SK-N-SH treated with all-trans-retinoic acid at 6 μM for 48 hours (cell line): Measurements from ENCODE around the gene ZNF143.
"Not testable (repeated sequence)": the region's sequence is repeated elsewhere in the genome, so short reads cannot be mapped to it uniquely, and the experiment has no call there.

Source experiments
- ATAC-seq: fragments of 200-7000 bp; cut with Tn5 transposase; 3 replicates; pipeline ENCODE4 v1.9.1; 2020; ENCODE audit warnings: mild to moderate bottlenecking, moderate library complexity
- ARNTL ChIP-seq: fragments of 450-650 bp; formaldehyde crosslinking; IDR thresholded peaks from 2 replicates; pipeline ENCODE4 v1.5.0; 2020; ENCODE audit warnings: low read depth, mild to moderate bottlenecking, moderate library complexity, borderline replicate concordance
- BACH2 ChIP-seq: fragments of 250-450 bp; sonication (Bioruptor Pico); IDR thresholded peaks from 2 replicates; pipeline ENCODE4 v1.9.0; 2021; ENCODE audit warnings: mild to moderate bottlenecking, borderline replicate concordance
- CSDC2 ChIP-seq: fragments of 250-450 bp; sonication (Bioruptor Pico); IDR thresholded peaks from 2 replicates; pipeline ENCODE4 v1.5.0; 2020; ENCODE audit warnings: mild to moderate bottlenecking, moderate library complexity
- GLIS3 ChIP-seq: fragments of 250-450 bp; sonication (Bioruptor Pico); IDR thresholded peaks from 2 replicates; pipeline ENCODE4 v1.5.0; 2020; ENCODE audit warnings: mild to moderate bottlenecking, moderate library complexity
- ISL1 ChIP-seq: fragments of 250-450 bp; sonication (Bioruptor Pico); IDR thresholded peaks from 2 replicates; pipeline ENCODE4 v2.1.2; 2022; ENCODE audit warnings: mild to moderate bottlenecking, moderate library complexity
- OSR1 ChIP-seq: fragments of 250-450 bp; sonication (Bioruptor Pico); IDR thresholded peaks from 2 replicates; pipeline ENCODE4 v1.8.0; 2022; ENCODE audit warnings: moderate library complexity, mild to moderate bottlenecking, inconsistent platforms
- RARB ChIP-seq: fragments of 250-450 bp; sonication (Bioruptor Pico); IDR thresholded peaks from 2 replicates; pipeline ENCODE4 v1.8.0; 2021; ENCODE audit warnings: mild to moderate bottlenecking, moderate library complexity
- TCF4 ChIP-seq: fragments of 250-450 bp; sonication (Bioruptor Pico); IDR thresholded peaks from 2 replicates; pipeline ENCODE4 v1.8.0; 2021; ENCODE audit warnings: mild to moderate bottlenecking, moderate library complexity, borderline replicate concordance
- TOX ChIP-seq: fragments of 250-450 bp; sonication (Bioruptor Pico); IDR thresholded peaks from 2 replicates; pipeline ENCODE4 v1.8.0; 2021; ENCODE audit warnings: mild to moderate bottlenecking, moderate library complexity, borderline replicate concordance
- TSHZ2 ChIP-seq: fragments of 250-450 bp; sonication (Bioruptor Pico); IDR thresholded peaks from 2 replicates; pipeline ENCODE4 v1.5.0; 2020; ENCODE audit warnings: mild to moderate bottlenecking, moderate library complexity
- ZC3H10 ChIP-seq: fragments of 250-450 bp; sonication (Bioruptor Pico); IDR thresholded peaks from 2 replicates; pipeline ENCODE4 v1.5.1; 2021; ENCODE audit warnings: mild to moderate bottlenecking, moderate library complexity
- ZFP3 ChIP-seq: fragments of 250-450 bp; sonication (Bioruptor Pico); IDR thresholded peaks from 2 replicates; pipeline ENCODE4 v1.5.0; 2020; ENCODE audit warnings: mild to moderate bottlenecking, moderate library complexity
- ZNF565 ChIP-seq: fragments of 450-650 bp; formaldehyde crosslinking; conservative IDR thresholded peaks from 2 replicates; pipeline ENCODE4 v1.5.0; 2020; ENCODE audit warnings: low read depth, mild to moderate bottlenecking, moderate library complexity
- ZNF70 ChIP-seq: fragments of 450-650 bp; formaldehyde crosslinking; IDR thresholded peaks from 2 replicates; pipeline ENCODE4 v1.5.0; 2020; ENCODE audit warnings: mild to moderate bottlenecking, moderate library complexity
- ZNF8 ChIP-seq: fragments of 450-650 bp; formaldehyde crosslinking; IDR thresholded peaks from 2 replicates; pipeline ENCODE4 v1.5.0; 2020; ENCODE audit warnings: mild to moderate bottlenecking, moderate library complexity
- TF ChIP-seq, protein P1 (sequence below): fragments of 250-450 bp; sonication (Bioruptor Pico); IDR thresholded peaks from 2 replicates; pipeline ENCODE4 v1.5.1; 2020; ENCODE audit warnings: low read depth, mild to moderate bottlenecking, moderate library complexity
- TF ChIP-seq, protein P2 (sequence below): fragments of 250-450 bp; sonication (Bioruptor Pico); IDR thresholded peaks from 2 replicates; pipeline ENCODE4 v1.5.1; 2021; ENCODE audit warnings: mild to moderate bottlenecking, moderate library complexity

Gene ZNF143

DNA sequence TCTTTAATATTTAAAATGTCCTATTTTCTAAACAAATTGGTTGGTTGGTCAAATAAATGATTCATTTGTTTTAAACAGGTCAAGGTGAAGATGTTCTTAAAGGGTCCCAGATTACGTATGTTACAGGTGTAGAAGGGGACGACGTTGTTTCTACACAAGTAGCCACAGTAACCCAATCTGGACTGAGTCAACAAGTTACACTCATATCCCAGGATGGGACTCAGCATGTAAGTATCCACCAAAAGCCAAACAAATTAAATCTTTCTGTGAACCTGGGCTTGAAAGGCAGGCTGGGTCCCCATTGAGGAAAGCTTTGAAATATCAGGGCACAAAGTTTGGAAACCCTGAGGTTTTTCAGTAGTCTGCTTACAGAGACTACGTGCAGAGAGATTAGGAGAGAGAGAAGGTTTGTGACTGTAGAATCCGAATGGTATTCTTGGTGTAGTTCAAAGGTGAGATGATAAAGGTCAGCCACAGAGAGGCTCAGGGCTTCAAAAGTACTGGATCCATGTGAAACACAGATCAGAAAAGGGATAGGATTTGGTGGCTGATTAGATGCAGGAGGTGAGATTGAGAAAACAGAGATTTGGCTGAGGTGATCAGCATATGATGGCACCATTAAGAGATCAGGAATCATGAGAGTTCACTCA, 51.7 kb downstream of the ZNF143 start (continued):
- TF ChIP-seq TSHZ2 (no peak), ZNF70 (CRISPR knock-in tag) (no peak), ZFP3 (no peak)

DNA sequence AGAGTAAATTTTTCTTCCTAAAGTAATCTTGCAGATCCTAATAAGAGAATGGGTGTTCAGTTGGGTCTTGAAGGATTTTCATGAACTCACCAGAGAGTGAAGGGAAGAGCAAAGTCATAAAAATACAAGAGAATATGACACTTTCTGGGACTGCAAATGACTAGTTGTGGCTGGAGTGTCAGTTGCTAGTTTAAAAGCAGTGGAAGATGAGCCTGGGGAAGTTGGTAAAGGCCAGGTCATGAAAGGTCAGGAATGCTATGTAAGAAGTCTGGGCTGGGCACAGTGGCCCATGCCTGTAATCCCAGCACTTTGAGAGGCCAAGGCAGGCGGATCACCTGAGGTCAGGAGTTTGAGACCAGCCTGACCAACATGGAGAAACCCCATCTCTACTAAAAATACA, 53.8 kb downstream of the ZNF143 start:
- not testable (repeated sequence) for ATAC-seq

- no peak for TF ChIP-seq CSDC2
- TF ChIP-seq ISL1, result no peak
- no peak for TF ChIP-seq OSR1 (CRISPR knock-in tag)
- no peak for TF ChIP-seq TSHZ2
- no peak for TF ChIP-seq BACH2 (CRISPR knock-in tag)
- TF ChIP-seq ZC3H10 (CRISPR knock-in tag), result no peak
- TF ChIP-seq ZNF565 (CRISPR knock-in tag), result no peak
- TF ChIP-seq TCF4 (CRISPR knock-in tag), result no peak
- TF ChIP-seq RARB, result no peak
- no peak for TF ChIP-seq TOX (CRISPR knock-in tag)
- TF ChIP-seq, protein P1, sequence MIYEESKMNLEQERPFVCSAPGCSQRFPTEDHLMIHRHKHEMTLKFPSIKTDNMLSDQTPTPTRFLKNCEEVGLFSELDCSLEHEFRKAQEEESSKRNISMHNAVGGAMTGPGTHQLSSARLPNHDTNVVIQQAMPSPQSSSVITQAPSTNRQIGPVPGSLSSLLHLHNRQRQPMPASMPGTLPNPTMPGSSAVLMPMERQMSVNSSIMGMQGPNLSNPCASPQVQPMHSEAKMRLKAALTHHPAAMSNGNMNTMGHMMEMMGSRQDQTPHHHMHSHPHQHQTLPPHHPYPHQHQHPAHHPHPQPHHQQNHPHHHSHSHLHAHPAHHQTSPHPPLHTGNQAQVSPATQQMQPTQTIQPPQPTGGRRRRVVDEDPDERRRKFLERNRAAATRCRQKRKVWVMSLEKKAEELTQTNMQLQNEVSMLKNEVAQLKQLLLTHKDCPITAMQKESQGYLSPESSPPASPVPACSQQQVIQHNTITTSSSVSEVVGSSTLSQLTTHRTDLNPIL (CRISPR knock-in tag), result no peak
- no peak for TF ChIP-seq ZNF70 (CRISPR knock-in tag)
- TF ChIP-seq, protein P2, sequence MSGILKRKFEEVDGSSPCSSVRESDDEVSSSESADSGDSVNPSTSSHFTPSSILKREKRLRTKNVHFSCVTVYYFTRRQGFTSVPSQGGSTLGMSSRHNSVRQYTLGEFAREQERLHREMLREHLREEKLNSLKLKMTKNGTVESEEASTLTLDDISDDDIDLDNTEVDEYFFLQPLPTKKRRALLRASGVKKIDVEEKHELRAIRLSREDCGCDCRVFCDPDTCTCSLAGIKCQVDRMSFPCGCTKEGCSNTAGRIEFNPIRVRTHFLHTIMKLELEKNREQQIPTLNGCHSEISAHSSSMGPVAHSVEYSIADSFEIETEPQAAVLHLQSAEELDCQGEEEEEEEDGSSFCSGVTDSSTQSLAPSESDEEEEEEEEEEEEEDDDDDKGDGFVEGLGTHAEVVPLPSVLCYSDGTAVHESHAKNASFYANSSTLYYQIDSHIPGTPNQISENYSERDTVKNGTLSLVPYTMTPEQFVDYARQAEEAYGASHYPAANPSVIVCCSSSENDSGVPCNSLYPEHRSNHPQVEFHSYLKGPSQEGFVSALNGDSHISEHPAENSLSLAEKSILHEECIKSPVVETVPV, result no peak
- TF ChIP-seq ZFP3, result no peak
- TF ChIP-seq ZNF8, result no peak
- ATAC-seq, result no peak
Observed at GRCh38 chr11:9516113-9516512, 55.3 kb downstream of the ZNF143 start.

DNA sequence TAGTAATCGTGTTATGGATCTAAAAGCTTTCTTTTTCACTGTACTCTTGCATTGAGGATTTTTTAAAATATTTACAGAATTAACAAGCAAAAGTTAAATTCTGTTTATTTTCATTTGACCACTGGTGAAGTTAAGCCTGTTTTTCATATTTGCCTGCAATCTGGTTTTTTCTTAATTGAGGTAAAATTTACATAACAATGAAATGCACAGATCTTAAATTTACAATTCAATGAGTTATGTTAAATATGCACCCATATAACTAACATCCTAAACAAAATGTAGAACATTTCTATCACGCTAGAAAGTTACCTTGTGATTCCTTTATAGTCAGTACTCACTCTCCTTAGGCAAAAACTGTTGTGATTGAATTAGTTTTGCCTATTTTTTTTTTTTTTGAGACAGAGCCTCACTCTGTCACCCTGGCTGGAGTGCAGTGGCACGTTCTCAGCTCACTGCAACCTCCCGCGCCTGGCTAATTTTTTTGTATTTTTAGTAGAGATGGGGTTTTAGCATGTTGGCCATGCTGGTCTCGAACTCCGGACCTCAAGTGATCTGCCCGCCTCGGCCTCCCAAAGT, 58.1 kb downstream of the ZNF143 start:
- no peak for ATAC-seq
- TF ChIP-seq TSHZ2, result no peak
- TF ChIP-seq GLIS3 (CRISPR knock-in tag), result no peak
- TF ChIP-seq ISL1, result no peak
- TF ChIP-seq ZNF8, result no peak
- TF ChIP-seq BACH2 (CRISPR knock-in tag), result no peak
- TF ChIP-seq ZFP3, result no peak
- TF ChIP-seq ARNTL (CRISPR knock-in tag), result no peak
- TF ChIP-seq OSR1 (CRISPR knock-in tag), result no peak
- TF ChIP-seq CSDC2, result no peak
